ENCODE data around the gene APOL1.
"Not testable (repeated sequence)": the region's sequence is repeated elsewhere in the genome, so short reads cannot be mapped to it uniquely, and the experiment has no call there.

APOL1 gene

DNA sequence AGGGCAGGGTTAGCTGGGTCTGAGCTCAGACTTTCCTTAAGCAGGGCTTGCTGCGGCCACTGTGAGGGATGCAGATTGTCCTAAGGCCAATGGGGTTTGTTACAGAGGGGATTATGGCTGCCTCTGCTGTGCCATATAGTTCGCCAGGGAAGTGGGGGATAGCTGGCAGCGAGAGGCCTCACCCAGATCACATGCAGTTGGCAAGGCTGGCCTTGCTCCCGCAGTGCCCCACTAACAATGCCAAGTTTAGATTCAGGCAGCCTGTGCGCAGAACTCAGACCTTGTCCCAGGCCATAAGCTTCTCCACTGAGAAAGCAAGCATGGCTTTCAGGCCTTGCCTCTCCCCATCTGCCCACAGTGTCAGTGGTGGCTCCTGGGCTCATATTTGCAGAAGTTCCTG is 8.9 kb upstream of the APOL1 start:
- no peak overlapping the region for H3K27ac ChIP-seq
- TF ChIP-seq ZFX (IDR thresholded peaks at IDR 0.05; ENCODE audit: borderline replicate concordance) = no peak
- TF ChIP-seq, protein P1, sequence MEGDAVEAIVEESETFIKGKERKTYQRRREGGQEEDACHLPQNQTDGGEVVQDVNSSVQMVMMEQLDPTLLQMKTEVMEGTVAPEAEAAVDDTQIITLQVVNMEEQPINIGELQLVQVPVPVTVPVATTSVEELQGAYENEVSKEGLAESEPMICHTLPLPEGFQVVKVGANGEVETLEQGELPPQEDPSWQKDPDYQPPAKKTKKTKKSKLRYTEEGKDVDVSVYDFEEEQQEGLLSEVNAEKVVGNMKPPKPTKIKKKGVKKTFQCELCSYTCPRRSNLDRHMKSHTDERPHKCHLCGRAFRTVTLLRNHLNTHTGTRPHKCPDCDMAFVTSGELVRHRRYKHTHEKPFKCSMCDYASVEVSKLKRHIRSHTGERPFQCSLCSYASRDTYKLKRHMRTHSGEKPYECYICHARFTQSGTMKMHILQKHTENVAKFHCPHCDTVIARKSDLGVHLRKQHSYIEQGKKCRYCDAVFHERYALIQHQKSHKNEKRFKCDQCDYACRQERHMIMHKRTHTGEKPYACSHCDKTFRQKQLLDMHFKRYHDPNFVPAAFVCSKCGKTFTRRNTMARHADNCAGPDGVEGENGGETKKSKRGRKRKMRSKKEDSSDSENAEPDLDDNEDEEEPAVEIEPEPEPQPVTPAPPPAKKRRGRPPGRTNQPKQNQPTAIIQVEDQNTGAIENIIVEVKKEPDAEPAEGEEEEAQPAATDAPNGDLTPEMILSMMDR (IDR thresholded peaks at IDR 0.05) = no peak

DNA sequence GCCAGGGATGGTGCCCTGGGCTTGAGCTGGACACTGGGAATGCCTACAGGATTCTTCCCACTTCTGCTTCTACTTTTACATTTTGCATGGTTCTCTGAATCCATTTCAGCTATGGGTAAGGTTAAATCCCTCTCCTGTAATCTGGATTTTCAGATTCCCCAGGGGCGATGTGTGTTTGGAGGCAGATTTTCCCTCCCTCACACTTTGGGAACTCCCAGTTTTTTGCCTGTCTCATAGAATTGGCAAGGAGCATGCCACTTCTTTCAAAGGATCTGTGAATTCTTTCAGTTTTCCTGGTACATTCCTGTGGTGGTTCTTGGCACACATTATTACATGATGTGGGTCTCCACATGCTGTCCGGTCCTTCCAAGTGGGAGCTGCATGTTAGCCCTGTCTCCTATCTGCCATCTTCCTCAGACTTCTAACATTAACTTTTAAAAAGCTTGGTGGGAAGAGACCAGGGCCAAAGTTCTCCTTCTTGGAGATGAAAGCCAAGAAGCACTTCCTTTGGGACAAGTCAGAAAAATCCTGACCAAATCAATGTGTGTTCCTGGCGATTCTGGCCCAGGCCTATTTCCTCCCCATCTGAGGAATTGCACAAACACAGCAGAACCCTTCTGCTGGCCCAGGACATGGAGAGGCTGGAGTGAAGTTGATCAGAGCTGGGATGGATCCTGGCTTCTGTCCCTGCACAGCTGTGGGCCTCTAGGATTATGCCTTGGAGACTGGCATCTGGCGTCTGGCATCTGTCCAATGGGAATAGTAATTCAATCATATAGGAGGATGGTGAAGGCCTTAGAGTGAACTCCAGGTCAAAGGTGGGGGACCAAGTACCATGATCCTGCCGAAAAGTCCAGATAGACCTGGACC is 8.2 kb upstream of the APOL1 start:
- H3K27ac ChIP-seq = no peak overlapping the region
- no peak for TF ChIP-seq ZFX (IDR thresholded peaks at IDR 0.05; ENCODE audit: borderline replicate concordance)
- TF ChIP-seq, protein P1 (IDR thresholded peaks at IDR 0.05) = no peak

DNA sequence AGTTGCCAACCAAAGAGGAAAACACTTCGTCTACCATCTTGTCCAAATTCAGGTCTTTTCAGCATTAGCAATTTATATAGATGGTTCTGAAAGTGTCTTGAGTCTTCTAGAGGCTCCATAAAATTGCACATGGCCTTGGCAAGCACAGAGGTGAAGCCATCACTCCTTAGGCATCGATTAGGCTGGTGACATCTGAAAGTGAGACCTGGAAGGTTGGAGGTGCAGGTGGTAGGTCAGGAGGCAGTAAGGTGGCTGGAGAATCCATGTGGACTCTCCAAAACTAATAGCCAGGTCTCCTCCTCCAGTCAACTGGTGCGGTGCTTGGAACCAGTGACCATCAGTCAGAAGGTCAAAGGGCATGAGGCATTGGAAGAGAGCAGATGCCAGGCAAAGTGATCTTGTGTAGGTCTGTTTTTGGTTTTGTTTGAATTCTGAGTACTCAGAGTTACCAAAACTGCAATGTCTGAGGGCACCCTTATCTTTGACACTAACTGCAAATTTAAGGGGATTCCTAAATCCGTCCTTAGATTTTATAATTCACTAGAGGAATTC is 7.1 kb upstream of the APOL1 start:
- H3K27ac ChIP-seq = no peak overlapping the region
- TF ChIP-seq, protein P1 (IDR thresholded peaks at IDR 0.05) = no peak
- TF ChIP-seq ZFX (IDR thresholded peaks at IDR 0.05; ENCODE audit: borderline replicate concordance) = no peak

DNA sequence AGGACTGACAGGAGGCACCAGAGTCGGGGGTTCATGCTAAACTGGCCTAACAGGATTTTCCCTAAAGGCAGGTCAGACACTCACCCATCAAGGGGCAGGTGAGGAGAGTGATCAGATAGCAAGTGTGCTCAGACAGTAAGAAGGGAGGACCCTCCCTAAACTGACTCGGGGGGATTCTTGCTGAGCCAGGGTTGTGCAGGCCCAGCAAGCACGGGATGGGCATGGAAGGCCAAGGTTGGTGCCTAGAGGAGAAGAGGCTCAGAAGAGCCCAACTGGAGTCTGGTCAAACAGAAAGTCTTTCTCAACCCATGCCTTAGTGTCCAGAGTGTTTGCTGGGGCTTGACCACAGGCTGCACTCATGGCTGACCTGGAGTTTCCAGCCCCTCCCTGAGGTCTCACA is 6.2 kb upstream of the APOL1 start:
- TF ChIP-seq ZFX (IDR thresholded peaks at IDR 0.05; ENCODE audit: borderline replicate concordance) = no peak
- TF ChIP-seq, protein P1 (IDR thresholded peaks at IDR 0.05) = no peak
- H3K27ac ChIP-seq = no peak overlapping the region

DNA sequence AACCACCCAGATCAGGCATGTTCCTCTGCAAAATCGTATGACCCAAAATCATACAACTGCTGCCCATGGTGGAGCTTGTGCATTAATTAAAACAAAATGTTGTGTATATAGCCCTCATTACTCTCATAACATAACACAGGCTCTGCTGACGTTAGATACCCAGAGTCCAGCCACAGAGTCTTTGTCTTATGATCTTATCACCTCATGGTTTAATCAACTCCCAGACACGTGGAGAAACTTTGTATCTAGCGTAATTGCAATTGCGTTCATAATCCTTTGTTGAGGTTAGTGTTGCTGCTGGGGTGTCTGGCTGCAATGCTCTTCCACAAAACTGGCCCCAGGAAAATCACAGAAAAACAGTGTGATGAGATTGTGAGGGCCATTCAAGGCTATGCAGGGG is 5.0 kb upstream of the APOL1 start:
- TF ChIP-seq, protein P1 (IDR thresholded peaks at IDR 0.05) = no peak
- no peak for TF ChIP-seq ZFX (IDR thresholded peaks at IDR 0.05; ENCODE audit: borderline replicate concordance)

DNA sequence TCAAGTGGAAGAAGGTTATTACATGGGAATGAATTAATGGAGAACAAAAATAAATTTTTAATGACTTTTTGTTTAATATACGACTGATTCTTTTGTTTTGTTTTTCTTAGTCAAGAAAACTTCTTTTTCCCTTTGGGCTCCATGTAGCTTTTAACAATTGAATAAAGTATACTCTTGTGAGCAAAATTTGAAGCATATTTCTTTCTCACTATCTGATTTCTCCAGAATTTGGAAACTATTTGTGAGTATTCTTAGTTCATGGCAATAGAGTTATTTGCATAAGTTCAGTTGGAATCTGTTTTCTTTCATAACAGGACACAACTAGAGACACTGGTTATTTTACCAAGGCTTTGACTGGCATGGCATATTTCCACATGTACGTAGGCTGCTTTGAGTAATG is 3.8 kb upstream of the APOL1 start:
- no peak for TF ChIP-seq ZFX (IDR thresholded peaks at IDR 0.05; ENCODE audit: borderline replicate concordance)
- TF ChIP-seq, protein P1 (IDR thresholded peaks at IDR 0.05) = no peak
- no peak overlapping the region for H3K27ac ChIP-seq

More for the DNA sequence above, 5.0 kb upstream of the APOL1 start:
- no peak overlapping the region for H3K27ac ChIP-seq

DNA sequence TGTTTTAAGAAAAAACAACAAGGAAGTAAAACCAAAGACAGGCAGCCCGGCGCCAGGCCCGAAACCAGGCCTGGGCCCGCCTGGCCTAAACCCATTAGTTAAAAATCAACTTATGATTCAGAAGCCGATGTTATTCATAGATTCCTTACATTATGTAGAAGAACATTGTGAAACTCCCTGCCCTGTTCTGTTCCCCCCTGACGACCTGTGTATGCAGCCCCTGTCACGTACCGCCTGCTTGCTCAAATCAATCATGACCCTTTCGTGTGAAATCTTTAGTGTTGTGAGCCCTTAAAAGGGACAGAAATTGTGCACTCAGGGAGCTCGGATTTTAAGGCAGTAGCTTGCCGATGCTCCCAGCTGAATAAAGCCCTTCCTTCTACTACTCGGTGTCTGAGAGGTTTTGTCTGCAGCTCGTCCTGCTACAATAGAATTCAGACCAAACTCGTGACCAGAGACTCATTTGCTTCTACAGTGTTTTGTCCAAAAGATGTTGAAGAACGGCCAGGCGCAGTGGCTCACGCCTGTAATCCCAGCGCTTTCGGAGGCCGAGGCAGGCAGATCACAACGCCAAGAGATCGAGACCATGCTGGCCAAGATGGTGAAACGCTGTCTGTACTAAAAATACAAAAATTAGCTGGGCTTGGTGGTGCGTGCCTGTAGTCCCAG is 2.5 kb upstream of the APOL1 start:
- H3K27ac ChIP-seq = not testable (repeated sequence)

DNA sequence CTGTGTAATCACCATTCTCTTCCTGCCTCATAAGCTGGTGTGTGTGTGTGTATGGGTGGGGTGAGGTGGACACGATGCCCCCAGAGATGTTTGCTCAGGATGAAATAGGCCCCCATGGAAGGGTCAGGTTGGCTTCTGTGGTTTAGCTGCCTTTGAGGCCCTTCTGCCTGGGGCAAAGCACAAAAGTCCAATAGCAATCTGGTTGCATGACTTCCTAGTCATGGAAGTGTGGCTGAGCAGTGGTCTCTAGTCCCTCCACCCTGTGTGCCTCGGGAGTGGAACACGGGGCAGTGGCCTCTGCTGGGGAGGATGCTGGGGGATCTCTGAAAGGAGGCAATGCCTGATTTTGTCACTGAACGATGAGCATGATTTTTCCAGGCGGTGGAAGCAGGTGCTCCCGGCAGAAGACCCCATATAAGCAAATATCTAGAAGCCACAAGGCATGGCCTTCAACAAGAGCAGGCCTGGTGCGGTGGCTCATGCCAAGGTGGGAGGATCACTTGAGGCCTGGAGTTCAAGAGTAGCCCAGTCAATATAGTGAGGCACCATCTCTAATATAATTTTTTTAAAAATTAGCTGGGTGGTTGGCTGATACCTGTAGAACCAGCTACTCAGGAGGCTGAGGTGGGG is 839 bp upstream of the APOL1 start:
- not testable (repeated sequence) for H3K27ac ChIP-seq

Measured in 22Rv1 (cell line).